ENCODE results near the gene CEP78. TPM values are rescaled to one million over a fixed set of nuclear protein-coding genes. Genes with fewer than 3 reads are reported as not detected.
"Not testable (repeated sequence)": the region's sequence is repeated elsewhere in the genome, so short reads cannot be mapped to it uniquely, and the experiment has no call there.

The CEP78 gene
- total RNA-seq, 1 donor: 27.6 TPM

DNA sequence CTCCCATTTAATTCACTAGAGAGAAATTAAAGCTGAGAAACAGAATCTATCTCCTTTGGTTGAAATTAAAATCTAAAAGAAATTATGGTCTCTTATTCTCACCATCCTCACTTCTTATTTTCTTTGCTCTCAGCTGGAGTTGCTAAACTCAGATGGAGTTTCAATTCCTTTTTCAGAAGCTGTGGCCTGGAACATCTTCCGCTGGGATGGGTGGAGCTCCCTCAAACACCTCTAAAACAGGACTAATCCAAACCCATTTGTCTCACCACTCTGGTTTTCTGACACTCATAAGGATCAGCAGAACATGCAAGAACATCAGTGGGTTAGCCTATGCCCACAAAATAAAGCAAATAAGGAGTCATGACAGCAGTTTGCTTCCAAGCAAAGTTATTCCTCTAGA, 39.6 kb upstream of the CEP78 start:
- no peak for DNase-seq (ENCODE audit: low read depth)
- H3K4me3 ChIP-seq (ENCODE audit: low read depth, low read length): no peak overlapping the region
- TF ChIP-seq, protein P1, sequence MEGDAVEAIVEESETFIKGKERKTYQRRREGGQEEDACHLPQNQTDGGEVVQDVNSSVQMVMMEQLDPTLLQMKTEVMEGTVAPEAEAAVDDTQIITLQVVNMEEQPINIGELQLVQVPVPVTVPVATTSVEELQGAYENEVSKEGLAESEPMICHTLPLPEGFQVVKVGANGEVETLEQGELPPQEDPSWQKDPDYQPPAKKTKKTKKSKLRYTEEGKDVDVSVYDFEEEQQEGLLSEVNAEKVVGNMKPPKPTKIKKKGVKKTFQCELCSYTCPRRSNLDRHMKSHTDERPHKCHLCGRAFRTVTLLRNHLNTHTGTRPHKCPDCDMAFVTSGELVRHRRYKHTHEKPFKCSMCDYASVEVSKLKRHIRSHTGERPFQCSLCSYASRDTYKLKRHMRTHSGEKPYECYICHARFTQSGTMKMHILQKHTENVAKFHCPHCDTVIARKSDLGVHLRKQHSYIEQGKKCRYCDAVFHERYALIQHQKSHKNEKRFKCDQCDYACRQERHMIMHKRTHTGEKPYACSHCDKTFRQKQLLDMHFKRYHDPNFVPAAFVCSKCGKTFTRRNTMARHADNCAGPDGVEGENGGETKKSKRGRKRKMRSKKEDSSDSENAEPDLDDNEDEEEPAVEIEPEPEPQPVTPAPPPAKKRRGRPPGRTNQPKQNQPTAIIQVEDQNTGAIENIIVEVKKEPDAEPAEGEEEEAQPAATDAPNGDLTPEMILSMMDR (IDR thresholded peaks at IDR 0.05; ENCODE audit: insufficient read depth, low read depth, low read length): no peak

DNA sequence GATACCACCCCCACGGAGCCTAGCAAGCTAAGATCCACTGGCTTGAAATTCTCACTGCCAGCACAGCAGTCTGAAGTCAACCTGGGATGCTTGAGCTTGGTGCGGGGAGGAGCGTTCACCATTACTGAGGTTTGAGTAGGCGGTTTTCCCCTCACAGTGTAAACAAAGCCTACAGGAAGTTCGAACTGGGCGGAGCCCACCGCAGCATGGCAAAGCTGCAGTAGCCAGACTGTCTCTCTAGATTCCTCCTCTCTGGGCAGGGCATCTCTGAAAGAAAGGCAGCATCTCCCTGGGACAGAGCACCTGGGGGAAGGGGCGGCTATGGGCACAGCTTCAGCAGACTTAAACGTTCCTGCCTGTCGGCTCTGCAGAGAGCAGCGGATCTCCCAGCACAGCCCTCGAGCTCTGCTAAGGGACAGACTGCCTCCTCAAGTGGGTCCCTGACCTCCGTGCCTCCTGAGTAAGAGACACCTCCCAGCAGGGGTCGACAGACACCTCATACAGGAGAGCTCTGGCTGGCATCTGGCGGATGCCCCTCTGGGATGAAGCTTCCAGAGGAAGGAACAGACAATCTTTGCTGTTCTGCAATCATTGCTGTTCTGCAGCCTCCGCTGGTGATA, 34.6 kb upstream of the CEP78 start:
- DNase-seq (ENCODE audit: low read depth): not testable (repeated sequence)

DNA sequence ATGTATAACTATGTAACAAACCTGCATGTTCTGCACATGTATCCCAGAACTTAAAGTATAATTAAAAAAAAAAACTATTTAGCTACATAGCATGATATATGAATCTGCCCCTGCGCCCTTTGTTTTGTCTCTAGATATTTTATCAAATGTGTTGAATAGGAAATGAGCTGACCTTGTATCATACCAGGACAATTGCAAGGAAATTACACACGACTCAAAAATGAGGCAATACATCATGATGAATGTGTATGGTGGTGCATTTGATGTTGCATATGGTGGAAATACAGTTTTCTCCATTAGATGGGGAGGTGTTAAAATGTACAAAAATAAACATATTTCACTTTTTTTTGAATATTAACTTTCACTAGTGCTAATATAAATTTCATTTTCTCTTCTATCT, 28.6 kb upstream of the CEP78 start:
- DNase-seq (ENCODE audit: low read depth): no peak
- TF ChIP-seq, protein P1 (IDR thresholded peaks at IDR 0.05; ENCODE audit: insufficient read depth, low read depth, low read length): no peak
- no peak overlapping the region for H3K4me3 ChIP-seq (ENCODE audit: low read depth, low read length)

More for the DNA sequence above, 34.6 kb upstream of the CEP78 start:
- not testable (repeated sequence) for H3K4me3 ChIP-seq (ENCODE audit: low read depth, low read length)

DNA sequence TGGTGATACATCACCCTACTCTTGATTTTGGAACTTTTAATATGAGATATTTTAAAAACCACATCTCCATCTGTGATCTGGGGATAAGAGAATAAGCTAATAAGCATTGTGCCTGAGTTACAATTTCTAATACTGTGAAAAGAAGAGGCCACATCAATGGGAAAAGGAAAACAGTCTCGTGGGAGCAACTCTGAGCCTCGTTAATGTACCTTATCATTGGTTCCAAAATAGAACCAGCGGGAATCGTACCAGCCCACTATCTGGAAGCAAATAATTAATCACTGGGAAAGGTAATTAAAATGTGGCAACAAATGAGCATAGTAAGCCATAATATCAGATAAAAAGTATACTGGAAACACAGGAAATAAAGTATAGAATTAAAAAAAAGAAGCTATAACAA, 28.0 kb upstream of the CEP78 start:
- no peak for DNase-seq (ENCODE audit: low read depth)
- H3K4me3 ChIP-seq (ENCODE audit: low read depth, low read length): no peak overlapping the region
- TF ChIP-seq, protein P1 (IDR thresholded peaks at IDR 0.05; ENCODE audit: insufficient read depth, low read depth, low read length): no peak

DNA sequence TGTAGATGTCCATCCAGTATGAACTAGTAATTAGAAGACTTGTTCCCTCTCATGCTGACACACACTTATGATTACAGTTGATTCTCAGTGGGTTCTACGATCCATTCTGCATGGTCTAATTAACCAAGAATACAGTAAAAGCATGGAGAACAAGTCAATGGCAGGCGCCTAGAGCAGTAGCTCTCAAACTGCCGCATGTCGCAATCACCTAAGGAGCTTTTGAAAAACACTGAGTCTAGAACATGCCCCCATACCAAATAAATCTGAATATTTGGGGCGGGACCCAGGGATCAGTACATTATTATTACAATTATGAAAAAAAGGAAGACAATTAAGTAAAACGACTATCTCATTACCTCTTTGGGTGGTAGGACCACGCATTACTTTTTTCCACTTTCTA, 26.7 kb upstream of the CEP78 start:
- no peak for DNase-seq (ENCODE audit: low read depth)
- TF ChIP-seq, protein P1 (IDR thresholded peaks at IDR 0.05; ENCODE audit: insufficient read depth, low read depth, low read length): no peak
- H3K4me3 ChIP-seq (ENCODE audit: low read depth, low read length): no peak overlapping the region

DNA sequence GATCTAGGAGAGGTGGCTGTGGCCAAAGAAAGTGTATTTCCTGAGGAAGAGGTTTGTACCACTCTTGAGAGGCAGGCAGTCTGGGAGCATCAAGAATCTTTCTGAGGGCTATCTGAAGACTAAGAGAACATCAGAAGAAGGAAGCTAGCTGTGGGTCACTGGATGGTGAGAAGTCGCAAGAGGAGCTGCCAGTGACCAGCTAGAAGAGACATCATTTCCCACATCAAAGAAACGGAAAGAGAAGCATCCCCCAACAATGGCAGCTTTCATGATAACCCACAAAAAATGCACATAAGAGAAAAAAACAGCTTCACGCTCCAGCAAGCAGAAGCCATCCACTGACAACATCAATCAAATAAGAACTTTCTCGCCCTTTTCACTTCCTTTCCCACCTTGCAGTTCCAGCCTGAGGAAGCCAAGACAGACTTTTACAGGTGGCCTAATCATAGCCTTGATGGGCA, 25.0 kb upstream of the CEP78 start:
- TF ChIP-seq, protein P1 (IDR thresholded peaks at IDR 0.05; ENCODE audit: insufficient read depth, low read depth, low read length): no peak
- no peak for DNase-seq (ENCODE audit: low read depth)
- H3K4me3 ChIP-seq (ENCODE audit: low read depth, low read length): no peak overlapping the region

DNA sequence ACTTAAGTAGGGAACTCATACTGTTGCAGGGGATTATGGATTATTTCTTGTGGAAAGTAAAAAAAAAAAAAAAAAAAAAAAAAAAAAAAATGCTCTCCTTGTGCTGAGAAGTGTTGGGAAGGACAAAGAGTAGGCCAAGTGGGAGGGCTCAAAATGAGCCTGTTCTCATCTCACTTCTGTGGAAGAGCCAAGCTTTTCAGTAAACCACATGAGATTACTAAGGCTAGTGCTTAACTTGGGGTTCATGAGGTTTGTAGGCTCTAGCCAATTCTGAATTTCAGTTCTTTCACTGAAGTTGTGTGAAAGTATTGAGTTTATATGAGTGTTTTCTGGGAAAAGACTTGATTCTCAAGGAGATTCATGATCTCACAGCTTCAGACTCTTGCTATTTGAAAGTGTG, 23.0 kb upstream of the CEP78 start:
- TF ChIP-seq, protein P1 (IDR thresholded peaks at IDR 0.05; ENCODE audit: insufficient read depth, low read depth, low read length): no peak
- H3K4me3 ChIP-seq (ENCODE audit: low read depth, low read length): no peak overlapping the region
- no peak for DNase-seq (ENCODE audit: low read depth)

Data from fibroblast of villous mesenchyme (primary cell).